ENCODE results near the gene ABI3BP. TPM values are rescaled to one million over a fixed set of nuclear protein-coding genes. Genes with fewer than 3 reads are reported as not detected.
"Not testable (repeated sequence)": the region's sequence is repeated elsewhere in the genome, so short reads cannot be mapped to it uniquely, and the experiment has no call there.

ABI3BP gene
- total RNA-seq, 2 donors from 2014 or later = not detected

DNA sequence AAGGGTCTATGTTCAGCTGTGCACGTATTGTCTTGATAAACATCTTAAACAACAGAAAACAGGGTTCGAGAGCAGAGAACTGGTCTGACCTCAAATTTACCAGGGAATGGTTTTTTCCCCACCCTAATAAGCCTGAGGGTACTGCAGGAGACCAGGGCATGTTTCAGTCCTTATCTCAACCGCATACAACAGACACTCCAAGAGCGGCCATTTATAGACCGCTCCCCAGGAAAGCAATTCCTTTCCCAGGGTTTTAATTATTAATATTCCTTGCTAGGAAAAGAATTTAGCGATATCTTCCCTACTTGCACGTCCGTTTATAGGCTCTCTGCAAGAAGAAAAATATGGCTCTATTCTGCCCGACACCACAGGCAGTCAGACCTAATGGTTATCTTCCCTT, 19.1 kb upstream of the ABI3BP start:
- not testable (repeated sequence) for H3K4me1 Mint-ChIP-seq; H3K27me3 Mint-ChIP-seq; DNase-seq; ATAC-seq; H3K27ac Mint-ChIP-seq; H3K36me3 Mint-ChIP-seq (ENCODE audit: low read depth); H3K9me3 ChIP-seq (ENCODE audit: control insufficient read depth, low read length, poor library complexity, severe bottlenecking); H3K4me3 Mint-ChIP-seq

DNA sequence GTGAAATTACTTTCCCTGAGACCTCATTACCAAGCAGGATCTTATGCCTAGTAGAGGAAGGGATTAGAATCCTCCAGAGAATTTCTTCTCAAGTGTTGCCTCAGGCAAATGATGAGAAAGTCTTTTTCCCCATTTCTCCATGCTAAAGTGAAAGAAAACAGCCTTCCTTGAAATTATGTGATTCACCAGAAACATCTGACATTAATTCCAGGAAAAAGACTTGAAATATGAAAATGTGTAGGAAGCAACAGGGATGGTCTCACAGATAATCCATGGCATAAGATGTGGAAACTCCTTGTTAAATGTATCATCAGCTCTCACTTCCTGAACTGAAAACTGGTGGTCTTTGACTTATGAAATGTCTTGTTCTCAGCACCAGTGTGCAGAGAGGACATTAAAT, 17.9 kb upstream of the ABI3BP start:
- DNase-seq (no peak), ATAC-seq (no peak)
- Mint-ChIP-seq H3K36me3 (ENCODE audit: low read depth) (no peaks in the 10 kb centered on the region), H3K4me1 (no peaks in the 10 kb centered on the region), H3K27ac (no peak overlapping the region), H3K4me3 (no peak overlapping the region), H3K27me3 (no peaks in the 10 kb centered on the region)
- no peaks in the 10 kb centered on the region for H3K9me3 ChIP-seq (ENCODE audit: control insufficient read depth, low read length, poor library complexity, severe bottlenecking)

DNA sequence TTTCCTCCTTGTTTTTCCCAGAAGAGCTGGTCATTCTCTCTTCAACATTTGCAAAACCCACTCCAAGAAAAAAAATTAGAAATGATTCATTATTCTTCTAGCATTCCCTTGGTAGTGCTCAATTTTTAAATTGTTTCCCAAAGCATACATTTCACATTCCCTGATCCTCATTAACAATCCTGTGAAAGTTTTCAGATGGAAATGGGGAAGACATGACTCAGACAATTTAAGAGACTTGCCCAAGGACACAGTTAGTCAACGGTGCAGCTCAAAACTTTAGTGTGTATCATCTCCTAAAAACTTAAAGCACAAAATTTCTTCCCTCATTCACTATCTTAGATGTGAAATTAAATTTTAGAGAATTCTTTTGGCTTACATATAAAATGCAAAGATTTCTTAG, 17.1 kb upstream of the ABI3BP start:
- H3K36me3 Mint-ChIP-seq (ENCODE audit: low read depth) = no peaks in the 10 kb centered on the region
- no peak overlapping the region for H3K27ac Mint-ChIP-seq
- no peak overlapping the region for H3K4me3 Mint-ChIP-seq
- H3K9me3 ChIP-seq (ENCODE audit: control insufficient read depth, low read length, poor library complexity, severe bottlenecking) = no peaks in the 10 kb centered on the region
- no peak for DNase-seq
- ATAC-seq = no peak
- no peaks in the 10 kb centered on the region for H3K4me1 Mint-ChIP-seq
- no peaks in the 10 kb centered on the region for H3K27me3 Mint-ChIP-seq

DNA sequence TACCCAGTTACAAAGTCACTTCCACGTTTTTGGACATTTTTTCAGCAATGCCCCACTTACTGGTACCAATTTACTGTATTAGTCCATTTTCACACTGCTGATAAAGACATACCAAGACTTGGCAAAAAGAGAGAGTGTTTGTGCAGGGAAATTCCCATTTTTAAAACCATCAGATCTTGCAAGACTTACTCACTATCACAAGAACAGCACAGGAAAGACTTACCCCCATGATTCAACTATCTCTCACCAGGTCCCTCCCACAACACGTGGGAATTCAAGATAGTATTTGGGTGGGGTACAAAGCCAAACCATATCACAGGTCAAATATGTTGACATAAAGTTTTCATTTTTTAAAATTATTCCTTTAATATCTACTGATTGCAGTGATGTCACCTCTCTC, 16.2 kb upstream of the ABI3BP start:
- DNase-seq (no peak), ATAC-seq (no peak)
- H3K27me3 Mint-ChIP-seq = no peaks in the 10 kb centered on the region
- H3K36me3 Mint-ChIP-seq (ENCODE audit: low read depth) = no peaks in the 10 kb centered on the region
- no peak overlapping the region for H3K27ac Mint-ChIP-seq
- H3K4me3 Mint-ChIP-seq = no peak overlapping the region
- no peaks in the 10 kb centered on the region for H3K9me3 ChIP-seq (ENCODE audit: control insufficient read depth, low read length, poor library complexity, severe bottlenecking)
- H3K4me1 Mint-ChIP-seq = no peaks in the 10 kb centered on the region

DNA sequence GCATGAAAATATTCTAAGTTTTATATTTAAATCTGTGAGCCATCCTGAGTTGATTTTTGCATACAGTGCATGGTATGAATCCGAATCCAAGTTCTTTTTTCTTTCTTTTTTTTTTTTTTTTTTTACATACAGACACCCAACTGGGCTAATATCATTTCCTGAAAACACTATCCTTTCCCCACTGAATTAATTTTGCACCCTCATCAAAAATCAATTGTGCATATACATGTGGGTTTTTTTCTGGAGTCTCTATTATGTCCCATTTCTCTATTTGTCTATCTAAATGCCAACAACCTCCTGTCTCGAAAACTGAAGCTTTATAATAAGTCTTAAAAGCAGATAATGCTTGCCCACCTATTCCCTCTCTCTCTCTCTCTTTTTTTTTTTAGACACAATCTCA, 5.9 kb upstream of the ABI3BP start:
- H3K4me1 Mint-ChIP-seq = no peaks in the 10 kb centered on the region
- H3K27ac Mint-ChIP-seq = no peak overlapping the region
- no peaks in the 10 kb centered on the region for H3K9me3 ChIP-seq (ENCODE audit: control insufficient read depth, low read length, poor library complexity, severe bottlenecking)
- no peak for DNase-seq
- no peak for ATAC-seq
- H3K4me3 Mint-ChIP-seq = no peak overlapping the region
- H3K27me3 Mint-ChIP-seq = peaks cover 12% of the 10 kb centered on the region
- H3K36me3 Mint-ChIP-seq (ENCODE audit: low read depth) = no peaks in the 10 kb centered on the region

DNA sequence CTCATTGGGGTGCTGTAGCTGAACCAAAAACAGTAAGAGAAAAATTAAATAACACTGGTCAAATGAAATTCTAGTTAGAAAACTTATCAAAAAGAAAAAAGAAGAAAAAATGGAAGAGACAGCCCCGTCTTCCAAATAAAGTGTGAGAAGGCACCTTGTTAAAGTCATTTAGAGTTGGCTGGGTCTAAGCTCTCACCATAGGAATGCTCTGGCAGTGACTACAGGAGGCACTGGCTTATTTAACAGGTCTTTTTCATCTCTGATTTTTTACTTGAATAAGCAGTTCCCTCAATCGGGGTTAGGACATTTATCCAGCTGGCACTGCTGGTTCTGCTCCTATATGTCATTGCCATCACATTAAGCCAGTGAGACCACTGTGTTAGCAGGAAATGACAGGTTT, 1.6 kb upstream of the ABI3BP start:
- no peaks in the 10 kb centered on the region for H3K4me1 Mint-ChIP-seq
- no peaks in the 10 kb centered on the region for H3K9me3 ChIP-seq (ENCODE audit: control insufficient read depth, low read length, poor library complexity, severe bottlenecking)
- H3K36me3 Mint-ChIP-seq (ENCODE audit: low read depth) = no peaks in the 10 kb centered on the region
- H3K4me3 Mint-ChIP-seq = no peak overlapping the region
- peaks cover 12% of the 10 kb centered on the region for H3K27me3 Mint-ChIP-seq
- DNase-seq = no peak
- no peak for ATAC-seq
- H3K27ac Mint-ChIP-seq = no peak overlapping the region

DNA sequence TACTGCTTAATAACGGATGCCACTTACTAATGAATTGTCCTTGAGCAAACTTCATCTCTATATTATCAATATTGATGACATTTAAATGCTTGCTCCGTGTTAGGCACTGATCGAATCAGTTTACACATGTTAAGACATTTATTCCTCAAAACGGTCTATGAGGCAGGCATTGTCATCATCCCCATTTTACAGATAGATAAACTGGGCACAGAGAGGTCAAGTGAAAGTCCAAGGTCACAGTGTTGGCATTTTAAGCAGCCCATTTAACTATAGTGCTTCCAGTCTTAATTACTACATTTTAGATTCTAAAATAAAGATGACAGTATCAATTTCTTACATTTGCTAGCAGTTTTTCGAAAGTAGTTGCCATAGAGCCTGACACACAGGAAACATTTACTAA, 966 bp upstream of the ABI3BP start:
- no peaks in the 10 kb centered on the region for H3K4me1 Mint-ChIP-seq
- ATAC-seq (no peak), DNase-seq (no peak)
- no peak overlapping the region for H3K27ac Mint-ChIP-seq
- peaks cover 12% of the 10 kb centered on the region for H3K27me3 Mint-ChIP-seq
- H3K4me3 Mint-ChIP-seq = no peak overlapping the region
- no peaks in the 10 kb centered on the region for H3K9me3 ChIP-seq (ENCODE audit: control insufficient read depth, low read length, poor library complexity, severe bottlenecking)
- no peaks in the 10 kb centered on the region for H3K36me3 Mint-ChIP-seq (ENCODE audit: low read depth)

DNA sequence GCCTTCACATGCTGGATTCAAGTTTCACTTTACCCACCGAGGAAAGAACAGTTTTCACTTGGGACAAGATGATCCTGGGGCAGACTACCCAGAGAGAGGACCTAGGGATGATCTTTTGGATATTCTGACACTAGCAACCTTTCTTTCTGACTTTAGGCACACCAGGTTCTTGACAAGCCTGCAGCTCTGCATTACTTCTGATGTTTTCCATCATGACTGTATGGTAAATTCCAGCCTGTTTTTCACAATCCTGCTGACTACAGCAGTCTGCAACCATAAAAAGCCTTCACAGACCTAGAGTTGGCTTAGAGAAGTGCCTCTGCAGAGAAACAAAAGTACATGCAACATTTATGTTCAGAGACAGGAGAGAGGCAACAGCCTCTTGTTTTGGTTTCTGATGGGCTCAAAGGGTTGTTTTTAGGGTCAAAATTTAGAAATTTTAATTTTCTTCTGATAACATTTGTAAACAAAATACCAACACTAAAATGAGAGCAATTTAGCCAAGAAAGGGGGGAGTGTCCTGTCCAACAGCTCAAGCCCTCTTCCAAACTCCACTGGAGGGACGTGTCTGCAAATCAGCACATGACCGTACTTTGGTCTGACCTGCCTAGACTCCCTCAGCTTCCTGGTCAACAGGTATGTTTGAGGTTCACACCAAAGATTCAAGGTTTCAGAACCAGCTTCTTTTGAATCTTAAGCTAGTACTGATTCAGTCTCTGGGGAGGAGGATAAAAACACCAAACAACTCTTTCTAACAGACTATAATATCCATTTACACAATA, 799 bp downstream of the ABI3BP start:
- H3K27me3 Mint-ChIP-seq = peaks cover 15% of the 10 kb centered on the region
- H3K27ac Mint-ChIP-seq = no peak overlapping the region
- no peaks in the 10 kb centered on the region for H3K36me3 Mint-ChIP-seq (ENCODE audit: low read depth)
- H3K4me1 Mint-ChIP-seq = no peaks in the 10 kb centered on the region
- H3K9me3 ChIP-seq (ENCODE audit: control insufficient read depth, low read length, poor library complexity, severe bottlenecking) = no peaks in the 10 kb centered on the region
- DNase-seq (no peak), ATAC-seq (no peak)
- H3K4me3 Mint-ChIP-seq = no peak overlapping the region

DNA sequence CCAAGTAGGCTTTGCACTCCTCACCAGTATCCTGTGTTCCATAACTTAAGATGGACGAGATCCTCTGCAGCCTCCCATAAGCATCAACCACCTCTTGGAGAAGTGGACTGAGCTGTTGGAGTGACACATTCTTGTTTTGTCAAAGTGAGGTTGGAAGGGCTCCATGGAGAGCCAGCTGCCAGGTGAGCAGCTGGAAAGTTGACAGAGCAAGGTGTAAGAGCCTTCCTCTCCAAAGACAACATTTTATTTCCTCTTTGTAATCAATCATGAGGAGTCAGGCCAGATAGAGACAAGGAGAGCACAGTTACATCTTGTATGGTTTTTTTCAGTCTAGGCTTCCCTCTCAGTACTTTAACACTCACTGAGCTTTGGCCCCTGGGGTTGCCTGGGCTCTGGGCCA, 5.1 kb downstream of the ABI3BP start:
- Mint-ChIP-seq H3K4me3 (no peak overlapping the region), H3K4me1 (no peaks in the 10 kb centered on the region), H3K27ac (no peak overlapping the region), H3K27me3 (peaks cover 9% of the 10 kb centered on the region), H3K36me3 (ENCODE audit: low read depth) (no peaks in the 10 kb centered on the region)
- DNase-seq (no peak), ATAC-seq (no peak)
- no peaks in the 10 kb centered on the region for H3K9me3 ChIP-seq (ENCODE audit: control insufficient read depth, low read length, poor library complexity, severe bottlenecking)

DNA sequence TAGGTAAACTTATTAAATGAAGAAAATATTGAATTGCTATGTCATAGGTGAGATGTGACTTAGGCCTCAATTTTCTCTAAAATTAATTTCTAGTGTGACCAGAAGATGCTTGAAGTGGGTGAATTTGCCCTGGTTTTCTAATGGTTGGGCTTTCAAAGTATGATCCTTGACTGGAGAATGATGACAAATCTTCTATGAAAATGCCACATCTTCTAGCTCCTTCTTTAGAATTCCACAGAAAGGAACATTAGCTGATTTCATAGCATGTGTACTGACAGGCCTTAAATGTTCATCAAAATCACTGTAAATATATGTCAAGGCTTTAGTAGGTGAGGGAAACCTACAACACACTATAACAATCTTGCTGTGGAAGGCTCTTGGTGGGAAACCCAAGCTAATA, 8.9 kb downstream of the ABI3BP start:
- peaks cover 21% of the 10 kb centered on the region for H3K27me3 Mint-ChIP-seq

DNA sequence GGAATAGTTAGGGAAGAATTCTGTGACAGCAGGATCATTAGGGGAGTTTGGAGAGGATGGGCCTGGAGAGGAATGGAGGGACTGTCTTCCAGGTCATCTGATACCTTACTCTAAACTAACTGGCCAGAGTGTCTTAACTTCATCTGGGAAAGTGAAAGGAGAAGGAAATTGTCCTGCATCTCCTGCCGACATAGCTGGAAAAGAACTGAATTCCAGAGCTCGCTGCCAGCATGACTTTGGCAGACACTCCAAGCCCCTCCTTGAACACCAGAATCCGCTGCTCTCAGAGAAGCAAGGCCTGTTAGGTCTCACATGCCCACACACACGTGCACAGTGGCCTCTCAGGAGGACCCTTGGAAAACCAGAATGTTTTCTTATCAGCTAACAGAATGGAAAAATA, 10.5 kb downstream of the ABI3BP start:
- no peaks in the 10 kb centered on the region for H3K9me3 ChIP-seq (ENCODE audit: control insufficient read depth, low read length, poor library complexity, severe bottlenecking)
- Mint-ChIP-seq H3K4me1 (no peaks in the 10 kb centered on the region), H3K27ac (no peak overlapping the region), H3K36me3 (ENCODE audit: low read depth) (no peaks in the 10 kb centered on the region), H3K4me3 (no peak overlapping the region), H3K27me3 (peaks cover 13% of the 10 kb centered on the region)
- ATAC-seq (no peak), DNase-seq (no peak)

More for the DNA sequence above, 8.9 kb downstream of the ABI3BP start:
- Mint-ChIP-seq H3K4me3 (no peak overlapping the region), H3K36me3 (ENCODE audit: low read depth) (no peaks in the 10 kb centered on the region), H3K4me1 (no peaks in the 10 kb centered on the region), H3K27ac (no peak overlapping the region)
- DNase-seq (no peak), ATAC-seq (no peak)
- H3K9me3 ChIP-seq (ENCODE audit: control insufficient read depth, low read length, poor library complexity, severe bottlenecking) = no peaks in the 10 kb centered on the region

DNA sequence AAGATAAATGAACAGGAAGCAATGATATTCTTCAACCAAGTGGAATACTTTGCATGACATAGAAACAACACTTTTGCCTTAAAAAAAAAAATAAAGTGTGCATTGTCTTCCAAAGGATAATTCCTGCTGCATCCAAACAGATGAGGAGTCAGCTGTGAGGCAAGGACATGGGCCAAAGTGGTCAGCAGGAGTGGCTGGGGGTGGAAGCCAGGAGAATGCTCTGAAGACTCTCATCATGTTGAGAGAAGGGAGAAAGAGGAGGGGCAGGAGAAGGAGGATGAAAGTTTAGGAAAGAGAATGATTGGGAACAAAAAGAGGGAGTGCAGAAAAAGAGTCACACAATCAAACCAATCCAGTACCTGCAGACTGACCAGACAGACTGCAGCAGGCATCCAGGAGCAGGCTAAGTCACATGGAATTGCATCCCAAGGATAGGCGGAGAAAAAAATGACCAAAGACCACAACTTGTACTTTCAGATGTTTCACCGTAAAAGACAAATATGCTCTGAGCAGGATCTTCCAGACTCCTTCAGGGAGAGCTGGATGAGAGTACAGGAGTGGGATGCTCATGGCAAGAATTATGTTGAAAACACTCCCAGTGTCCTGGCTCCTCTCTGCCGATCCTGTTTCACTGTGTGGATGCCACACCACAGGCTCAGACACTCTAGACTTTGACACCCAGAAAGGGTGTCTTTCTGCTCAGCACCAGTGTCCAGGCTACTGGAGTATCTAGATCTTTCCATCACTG, 11.9 kb downstream of the ABI3BP start:
- no peak overlapping the region for H3K27ac Mint-ChIP-seq
- H3K9me3 ChIP-seq (ENCODE audit: control insufficient read depth, low read length, poor library complexity, severe bottlenecking) = no peaks in the 10 kb centered on the region
- no peaks in the 10 kb centered on the region for H3K4me1 Mint-ChIP-seq
- H3K27me3 Mint-ChIP-seq = peaks cover 13% of the 10 kb centered on the region
- no peak overlapping the region for H3K4me3 Mint-ChIP-seq
- ATAC-seq (no peak), DNase-seq (no peak)
- H3K36me3 Mint-ChIP-seq (ENCODE audit: low read depth) = no peaks in the 10 kb centered on the region

DNA sequence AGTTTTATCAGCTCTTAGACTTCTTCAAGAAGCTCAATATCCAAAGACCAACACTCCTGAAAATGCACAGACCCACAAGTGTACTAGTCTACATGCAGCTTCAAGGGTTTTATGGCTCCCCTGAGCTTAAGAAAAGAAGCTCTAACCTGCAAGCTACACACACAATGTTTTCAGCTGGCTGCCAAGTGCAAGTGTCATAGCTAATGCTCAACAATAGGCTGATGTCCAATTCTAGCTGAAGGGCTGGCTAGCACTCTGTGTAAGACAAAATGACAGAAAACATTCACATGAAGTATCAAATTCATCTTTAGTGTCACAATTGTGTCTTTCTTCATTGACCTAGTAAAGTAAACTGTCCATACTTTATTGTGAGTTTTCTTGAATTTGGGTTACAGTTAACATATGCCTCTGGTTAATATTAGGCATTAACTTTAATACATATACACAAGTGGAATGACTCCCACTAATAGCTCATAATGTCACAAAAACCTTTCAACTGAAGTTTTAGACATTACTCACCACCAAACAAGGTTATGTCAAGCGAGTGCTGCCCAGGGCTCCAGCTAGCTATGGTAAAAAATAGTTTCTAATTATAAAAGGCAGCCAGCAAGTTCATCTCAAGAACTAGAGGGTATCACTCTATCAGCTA, 15.1 kb downstream of the ABI3BP start:
- Mint-ChIP-seq H3K27me3 (peaks cover 17% of the 10 kb centered on the region), H3K4me1 (no peaks in the 10 kb centered on the region), H3K36me3 (ENCODE audit: low read depth) (no peaks in the 10 kb centered on the region), H3K27ac (no peak overlapping the region), H3K4me3 (no peak overlapping the region)
- DNase-seq = no peak
- no peak for ATAC-seq
- no peaks in the 10 kb centered on the region for H3K9me3 ChIP-seq (ENCODE audit: control insufficient read depth, low read length, poor library complexity, severe bottlenecking)

Measured in T-helper 17 cell (primary cell).